ENCODE data around the gene ERBIN. TPM values are rescaled to one million over a fixed set of nuclear protein-coding genes. Genes with fewer than 3 reads are reported as not detected.

The ERBIN gene
- total and polyA plus RNA-seq, 2 of the 13 experiments (the other 11 are each of a cell fraction or from before 2014, with no cell fraction given) = 14.4 to 41.7 TPM

GRCh38 chr5:65978251-65978650 lies 51.9 kb downstream of the ERBIN start:
- FAIRE-seq (no peak), DNase-seq (ENCODE audit: low spot score) (no peak), ATAC-seq (no peak)
- intact Hi-C loops (cut with micrococcal nuclease; ENCODE audit: unreplicated experiment) (no loop called here), in situ Hi-C loops (cut with HindIII; ENCODE audit: extremely low pct_ligation_motif_present, low pct_unique_long_range_greater_than_20kb) (no loop called here)
- TF ChIP-seq ZNF772 (CRISPR knock-in tag; IDR thresholded peaks at IDR 0.05) (no peak), ZNF670 (CRISPR knock-in tag; IDR thresholded peaks at IDR 0.05; ENCODE audit: borderline replicate concordance) (no peak), ARID2 (CRISPR knock-in tag; IDR thresholded peaks at IDR 0.05; ENCODE audit: borderline replicate concordance) (no peak), SRF (IDR thresholded peaks at IDR 0.05; ENCODE audit: low read depth, low read length) (no peak), ZNF777 (CRISPR knock-in tag; IDR thresholded peaks at IDR 0.05) (no peak), DZIP1 (CRISPR knock-in tag; IDR thresholded peaks at IDR 0.05) (no peak), TAF15 (IDR thresholded peaks at IDR 0.05; ENCODE audit: low read depth, low read length, poor library complexity, severe bottlenecking) (no peak)
- TF ChIP-seq, protein P1, sequence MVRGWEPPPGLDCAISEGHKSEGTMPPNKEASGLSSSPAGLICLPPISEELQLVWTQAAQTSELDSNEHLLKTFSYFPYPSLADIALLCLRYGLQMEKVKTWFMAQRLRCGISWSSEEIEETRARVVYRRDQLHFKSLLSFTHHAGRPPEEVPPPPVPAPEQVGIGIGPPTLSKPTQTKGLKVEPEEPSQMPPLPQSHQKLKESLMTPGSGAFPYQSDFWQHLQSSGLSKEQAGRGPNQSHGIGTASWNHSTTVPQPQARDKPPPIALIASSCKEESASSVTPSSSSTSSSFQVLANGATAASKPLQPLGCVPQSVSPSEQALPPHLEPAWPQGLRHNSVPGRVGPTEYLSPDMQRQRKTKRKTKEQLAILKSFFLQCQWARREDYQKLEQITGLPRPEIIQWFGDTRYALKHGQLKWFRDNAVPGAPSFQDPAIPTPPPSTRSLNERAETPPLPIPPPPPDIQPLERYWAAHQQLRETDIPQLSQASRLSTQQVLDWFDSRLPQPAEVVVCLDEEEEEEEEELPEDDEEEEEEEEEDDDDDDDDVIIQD (CRISPR knock-in tag; IDR thresholded peaks at IDR 0.05; ENCODE audit: low read depth) = no peak
- TF ChIP-seq, protein P2, sequence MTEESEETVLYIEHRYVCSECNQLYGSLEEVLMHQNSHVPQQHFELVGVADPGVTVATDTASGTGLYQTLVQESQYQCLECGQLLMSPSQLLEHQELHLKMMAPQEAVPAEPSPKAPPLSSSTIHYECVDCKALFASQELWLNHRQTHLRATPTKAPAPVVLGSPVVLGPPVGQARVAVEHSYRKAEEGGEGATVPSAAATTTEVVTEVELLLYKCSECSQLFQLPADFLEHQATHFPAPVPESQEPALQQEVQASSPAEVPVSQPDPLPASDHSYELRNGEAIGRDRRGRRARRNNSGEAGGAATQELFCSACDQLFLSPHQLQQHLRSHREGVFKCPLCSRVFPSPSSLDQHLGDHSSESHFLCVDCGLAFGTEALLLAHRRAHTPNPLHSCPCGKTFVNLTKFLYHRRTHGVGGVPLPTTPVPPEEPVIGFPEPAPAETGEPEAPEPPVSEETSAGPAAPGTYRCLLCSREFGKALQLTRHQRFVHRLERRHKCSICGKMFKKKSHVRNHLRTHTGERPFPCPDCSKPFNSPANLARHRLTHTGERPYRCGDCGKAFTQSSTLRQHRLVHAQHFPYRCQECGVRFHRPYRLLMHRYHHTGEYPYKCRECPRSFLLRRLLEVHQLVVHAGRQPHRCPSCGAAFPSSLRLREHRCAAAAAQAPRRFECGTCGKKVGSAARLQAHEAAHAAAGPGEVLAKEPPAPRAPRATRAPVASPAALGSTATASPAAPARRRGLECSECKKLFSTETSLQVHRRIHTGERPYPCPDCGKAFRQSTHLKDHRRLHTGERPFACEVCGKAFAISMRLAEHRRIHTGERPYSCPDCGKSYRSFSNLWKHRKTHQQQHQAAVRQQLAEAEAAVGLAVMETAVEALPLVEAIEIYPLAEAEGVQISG (CRISPR knock-in tag; IDR thresholded peaks at IDR 0.05) = no peak
- Histone ChIP-seq H3K9ac (ENCODE audit: insufficient read depth, low read depth, low read length) (no peak overlapping the region), H3K79me2 (ENCODE audit: insufficient read depth, low read length) (peaks cover 58% of the 10 kb centered on the region), H3K36me3 (replicated peaks in 1 of 2; ENCODE audit: control insufficient read depth in 1 of 2, insufficient read depth in 2 of 2, low read length in 2 of 2) (no peaks in the 10 kb centered on the region), H2AFZ (ENCODE audit: low read length) (no peak overlapping the region), H3K4me3 (replicated peaks in 1 of 3; ENCODE audit: insufficient read depth in 1 of 3, low read depth in 2 of 3, low read length in 3 of 3) (no peak overlapping the region), H4K20me1 (ENCODE audit: insufficient read depth, low read length) (peaks cover 15% of the 10 kb centered on the region; the same call in 1 of the 2 replicates), H3K4me1 (ENCODE audit: insufficient read depth, low read length) (peaks cover 28% of the 10 kb centered on the region), H3K27ac (ENCODE audit: extremely low read length, insufficient read depth, low read length) (no peak overlapping the region), H3K9me3 (ENCODE audit: low read length) (no peaks in the 10 kb centered on the region), H3K4me2 (ENCODE audit: low read depth, low read length) (no peak overlapping the region), H3K27me3 (ENCODE audit: control insufficient read depth in 1 of 2, insufficient read depth in 2 of 2, low read length in 2 of 2) (no peaks in the 10 kb centered on the region)
- POLR2A ChIA-PET = no interaction called here
- WGBS (ENCODE audit: low lambda C conversion rate) = 94% methylated on average over 3 of the region's 3 CpGs
- CTCF ChIA-PET (ENCODE audit: low intra/inter-chr PET ratio, low total read pairs) = no interaction called here
- BruUV-seq (replicated peaks) = no TSS peak

All from HepG2 (cell line).